ENCODE measurements around the gene NDUFB8.

The NDUFB8 gene

GRCh38 chr10:100522107-100522801 is 7.4 kb downstream of the NDUFB8 start:
- TF ChIP-seq, protein P1, sequence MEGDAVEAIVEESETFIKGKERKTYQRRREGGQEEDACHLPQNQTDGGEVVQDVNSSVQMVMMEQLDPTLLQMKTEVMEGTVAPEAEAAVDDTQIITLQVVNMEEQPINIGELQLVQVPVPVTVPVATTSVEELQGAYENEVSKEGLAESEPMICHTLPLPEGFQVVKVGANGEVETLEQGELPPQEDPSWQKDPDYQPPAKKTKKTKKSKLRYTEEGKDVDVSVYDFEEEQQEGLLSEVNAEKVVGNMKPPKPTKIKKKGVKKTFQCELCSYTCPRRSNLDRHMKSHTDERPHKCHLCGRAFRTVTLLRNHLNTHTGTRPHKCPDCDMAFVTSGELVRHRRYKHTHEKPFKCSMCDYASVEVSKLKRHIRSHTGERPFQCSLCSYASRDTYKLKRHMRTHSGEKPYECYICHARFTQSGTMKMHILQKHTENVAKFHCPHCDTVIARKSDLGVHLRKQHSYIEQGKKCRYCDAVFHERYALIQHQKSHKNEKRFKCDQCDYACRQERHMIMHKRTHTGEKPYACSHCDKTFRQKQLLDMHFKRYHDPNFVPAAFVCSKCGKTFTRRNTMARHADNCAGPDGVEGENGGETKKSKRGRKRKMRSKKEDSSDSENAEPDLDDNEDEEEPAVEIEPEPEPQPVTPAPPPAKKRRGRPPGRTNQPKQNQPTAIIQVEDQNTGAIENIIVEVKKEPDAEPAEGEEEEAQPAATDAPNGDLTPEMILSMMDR (IDR thresholded peaks at IDR 0.05; ENCODE audit: extremely low read depth, insufficient read depth, missing control alignments), result no peak
- DNase-seq (ENCODE audit: low spot score), result no peak
- in situ Hi-C loops (cut with MboI; ENCODE audit: low pct_unique_long_range_greater_than_20kb, low sequenced_read_pairs, unreplicated experiment), result no loop called here

DNA sequence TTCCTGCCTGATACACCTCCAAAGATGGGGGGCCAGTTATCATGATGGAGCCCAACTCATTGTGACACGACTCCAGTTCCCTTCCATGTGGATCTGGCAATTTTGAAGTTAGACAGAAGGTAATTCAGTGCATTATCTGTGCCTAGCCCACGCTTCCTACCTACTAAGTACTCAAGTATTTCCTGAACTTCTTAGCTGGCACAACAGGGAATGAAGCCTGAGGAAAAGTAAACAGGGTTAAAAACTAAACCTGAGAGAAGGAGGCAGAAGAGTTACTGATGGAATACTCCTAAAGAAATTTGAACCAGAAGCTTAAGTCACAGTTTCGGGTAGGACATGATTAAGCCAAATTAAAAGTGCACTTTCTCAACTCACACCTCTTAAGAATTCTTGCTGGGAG is 8.9 kb downstream of the NDUFB8 start:
- no peak for DNase-seq (ENCODE audit: low spot score)
- in situ Hi-C loops (cut with MboI; ENCODE audit: low pct_unique_long_range_greater_than_20kb, low sequenced_read_pairs, unreplicated experiment), result no loop called here
- TF ChIP-seq, protein P1 (IDR thresholded peaks at IDR 0.05; ENCODE audit: extremely low read depth, insufficient read depth, missing control alignments), result no peak

DNA sequence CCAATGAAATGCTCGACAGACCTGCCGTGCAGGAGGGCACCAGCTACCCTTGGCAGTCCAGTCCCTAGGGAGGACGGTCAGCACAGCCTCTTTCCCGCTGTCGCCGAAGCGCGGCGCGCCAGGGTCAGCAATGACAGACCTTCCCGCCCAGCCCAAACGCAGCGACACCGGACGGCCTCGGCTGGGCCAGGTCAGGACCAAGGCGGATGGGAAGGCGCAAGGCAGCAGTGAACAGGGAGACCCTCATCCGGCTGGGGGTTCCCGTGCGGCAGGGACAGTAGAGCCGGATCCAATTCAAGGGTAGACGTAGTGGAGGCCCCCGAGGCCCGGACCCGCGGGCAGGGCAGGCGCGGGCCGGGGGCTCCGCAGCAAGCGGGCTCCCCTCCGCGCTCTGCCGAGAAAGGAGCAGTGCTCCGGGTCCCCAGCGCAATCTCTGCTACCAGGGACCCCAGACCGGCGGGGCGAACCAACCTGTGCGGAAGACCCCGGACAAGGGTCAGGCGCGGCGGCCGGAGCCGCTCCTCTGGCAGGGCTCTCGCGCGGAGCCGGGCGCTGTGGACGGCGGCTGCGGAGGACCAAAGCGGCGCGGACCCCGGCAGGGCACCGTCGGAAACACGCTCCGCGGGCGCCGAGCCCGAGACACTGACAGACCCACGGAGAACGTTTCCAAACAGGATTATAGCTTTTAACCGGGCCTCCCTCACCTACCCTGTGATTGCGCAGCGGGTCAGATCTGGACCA is 10.2 kb downstream of the NDUFB8 start, which contains the start of gene SEC31B:
Gene SEC31B (minus strand): TSS at position 551 of the 741 bp plus-strand sequence. CDS start 2,909 bp downstream, outside the sequence.
- TF ChIP-seq, protein P1 (IDR thresholded peaks at IDR 0.05; ENCODE audit: extremely low read depth, insufficient read depth, missing control alignments), result no peak
- DNase-seq (ENCODE audit: low spot score), result no peak
- in situ Hi-C loops (cut with MboI; ENCODE audit: low pct_unique_long_range_greater_than_20kb, low sequenced_read_pairs, unreplicated experiment), result loop anchor here (10.0 kb wide), 1 partner anchor 185 kb away; the partner anchor contains the start of gene PKD2L1

DNA sequence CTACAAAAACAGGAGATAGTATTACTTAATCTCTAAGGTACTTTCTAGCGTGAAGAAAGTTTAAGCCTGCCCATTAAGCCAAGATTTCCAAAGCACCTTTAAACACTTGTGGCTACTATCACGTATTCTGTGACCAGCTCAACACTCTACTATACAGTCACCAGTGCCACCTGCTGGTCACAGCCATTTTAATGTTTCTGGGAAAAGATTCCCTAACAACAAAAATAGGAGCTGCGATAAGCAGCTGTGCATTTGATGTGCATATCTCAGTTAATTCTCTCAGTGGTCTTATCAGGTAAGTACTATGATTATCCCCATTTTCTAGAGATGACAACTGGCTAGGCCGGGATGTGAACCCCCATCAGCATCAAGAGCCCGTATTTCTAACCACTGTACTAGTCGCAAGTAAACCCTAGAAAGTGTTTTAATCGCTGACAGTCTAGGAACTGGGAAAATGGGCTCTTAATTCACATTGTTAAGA is 10.9 kb downstream of the NDUFB8 start:
- in situ Hi-C loops (cut with MboI; ENCODE audit: low pct_unique_long_range_greater_than_20kb, low sequenced_read_pairs, unreplicated experiment), result loop anchor here (10.0 kb wide), 1 partner anchor 184 kb away; the partner anchor contains the start of gene PKD2L1
- TF ChIP-seq, protein P1 (IDR thresholded peaks at IDR 0.05; ENCODE audit: extremely low read depth, insufficient read depth, missing control alignments), result peak; percentile 63
- peak; percentile 60 for DNase-seq (ENCODE audit: low spot score)

- in situ Hi-C loops (cut with MboI; ENCODE audit: low pct_unique_long_range_greater_than_20kb, low sequenced_read_pairs, unreplicated experiment), result loop anchor here (10.0 kb wide), 1 partner anchor 182 kb away; the partner anchor contains the start of gene PKD2L1
- TF ChIP-seq, protein P1 (IDR thresholded peaks at IDR 0.05; ENCODE audit: extremely low read depth, insufficient read depth, missing control alignments), result no peak
- no peak for DNase-seq (ENCODE audit: low spot score)
These were observed 12.8 kb downstream of the NDUFB8 start for GRCh38 chr10:100516847-100517246.

DNA sequence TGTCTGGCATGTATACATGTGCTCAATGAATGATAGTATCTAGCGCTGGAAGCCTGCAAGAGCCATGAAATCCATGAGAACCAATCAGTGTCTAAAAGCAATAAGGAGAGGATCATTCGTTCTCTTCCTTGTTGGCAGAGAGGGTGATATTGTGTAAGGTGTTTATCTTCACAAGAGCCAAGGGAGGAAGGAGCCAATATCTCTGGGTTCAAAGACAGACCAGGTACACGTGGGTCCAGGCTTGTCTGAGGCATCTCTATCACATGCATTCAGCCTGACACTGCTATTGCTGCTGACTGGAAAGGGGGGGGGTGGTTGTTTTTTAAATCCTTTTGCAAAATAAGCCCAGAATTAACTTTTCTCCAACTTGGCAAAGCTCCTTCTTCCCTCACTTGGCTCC is 14.1 kb downstream of the NDUFB8 start:
- DNase-seq (ENCODE audit: low spot score), result no peak
- TF ChIP-seq, protein P1 (IDR thresholded peaks at IDR 0.05; ENCODE audit: extremely low read depth, insufficient read depth, missing control alignments), result no peak
- in situ Hi-C loops (cut with MboI; ENCODE audit: low pct_unique_long_range_greater_than_20kb, low sequenced_read_pairs, unreplicated experiment), result loop anchor here (10.0 kb wide), 1 partner anchor 181 kb away; the partner anchor contains the start of gene PKD2L1

All from GM13977 (cell line).